Stimulated activated naive CD8-positive, alpha-beta T cell treated with anti-CD3 and anti-CD28 coated beads, Interleukin-15, Interleukin-2, amounts not matched to agents 100 U/mL and 50 U/mL, for 24 hours (primary cell): ENCODE data around the gene SEMA6A.

Source experiments
- ATAC-seq: fragments of 150-1000 bp; cut with Tn5 transposase; one replicate; pipeline ENCODE4 v1.10.0; 2021
- DNase-seq: peaks from one replicate; pipeline ENCODE4 v3.0.0; 2021

Gene SEMA6A

DNA sequence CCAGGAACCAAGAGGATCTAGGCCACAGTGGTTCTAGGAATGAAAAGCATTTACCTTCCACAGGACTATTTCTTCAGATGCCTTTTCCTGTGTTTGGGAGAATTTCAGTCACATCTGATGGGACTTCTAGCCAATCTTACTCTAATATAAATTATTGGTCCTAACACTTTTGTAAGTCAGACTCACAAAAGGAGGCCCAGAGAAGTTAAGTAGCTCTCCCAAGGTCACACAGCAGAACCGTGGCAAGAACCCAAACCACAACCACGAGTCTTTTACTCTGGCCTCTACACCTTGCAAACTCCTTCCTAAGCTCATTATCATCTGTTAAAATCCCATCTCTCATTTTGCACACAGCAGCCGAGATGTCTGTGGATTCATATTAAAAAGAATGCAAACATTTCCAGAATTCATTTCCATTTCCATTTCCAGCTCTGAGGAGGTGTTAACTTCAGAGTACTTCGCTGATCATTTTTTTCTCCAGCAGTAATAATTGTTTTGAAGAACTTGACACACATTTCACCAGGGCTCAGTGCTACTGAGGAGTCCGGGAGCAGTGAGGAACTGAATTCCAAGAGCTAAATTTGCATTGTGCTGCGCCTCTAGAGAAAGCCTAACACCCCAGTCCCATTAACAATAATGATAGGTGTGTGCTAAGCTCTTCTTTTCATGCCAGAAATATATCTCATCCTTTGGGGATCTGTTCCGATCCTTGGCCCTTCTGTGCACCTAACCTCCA is 168.1 kb downstream of the SEMA6A start:
- DNase-seq (no peak), ATAC-seq (no peak)

GRCh38 chr5:116404792-116405191 is 169.8 kb downstream of the SEMA6A start:
- ATAC-seq = no peak
- no peak for DNase-seq

GRCh38 chr5:116404016-116404415 is 170.6 kb downstream of the SEMA6A start:
- DNase-seq = no peak
- ATAC-seq = no peak

GRCh38 chr5:116402235-116402634 is 172.4 kb downstream of the SEMA6A start:
- ATAC-seq = no peak
- DNase-seq = no peak

GRCh38 chr5:116401576-116401975 is 173.0 kb downstream of the SEMA6A start:
- DNase-seq (no peak), ATAC-seq (no peak)

DNA sequence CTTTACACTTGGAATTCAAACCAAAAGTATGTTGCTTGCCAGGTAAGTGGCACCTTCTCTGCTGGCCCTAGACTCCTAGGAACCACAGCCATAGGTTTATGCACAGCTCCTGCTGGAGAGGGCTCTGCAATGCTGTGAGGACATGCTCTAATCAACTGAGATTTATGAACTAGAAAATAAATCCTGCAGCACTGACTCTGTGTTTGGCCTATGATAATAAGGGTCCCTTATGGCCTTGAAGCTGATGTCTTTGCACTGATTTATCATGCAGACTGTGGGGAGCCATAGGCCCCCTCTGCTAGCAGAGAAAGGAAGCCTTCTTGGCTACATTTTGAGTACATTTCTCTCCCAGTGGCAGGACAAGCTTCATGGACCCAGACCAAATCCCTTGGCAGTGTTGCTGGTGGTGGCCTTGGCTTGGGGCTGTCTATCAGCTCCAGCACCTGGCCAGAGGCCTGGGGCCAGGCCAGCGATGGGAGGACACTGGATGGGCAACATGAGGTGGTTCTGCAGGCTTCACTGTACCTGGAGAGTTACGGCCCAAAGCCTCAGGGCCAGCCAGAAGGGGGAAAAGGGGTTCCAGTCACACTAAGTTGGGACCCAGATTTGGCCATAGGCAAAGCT is 178.0 kb downstream of the SEMA6A start:
- DNase-seq (no peak), ATAC-seq (no peak)

DNA sequence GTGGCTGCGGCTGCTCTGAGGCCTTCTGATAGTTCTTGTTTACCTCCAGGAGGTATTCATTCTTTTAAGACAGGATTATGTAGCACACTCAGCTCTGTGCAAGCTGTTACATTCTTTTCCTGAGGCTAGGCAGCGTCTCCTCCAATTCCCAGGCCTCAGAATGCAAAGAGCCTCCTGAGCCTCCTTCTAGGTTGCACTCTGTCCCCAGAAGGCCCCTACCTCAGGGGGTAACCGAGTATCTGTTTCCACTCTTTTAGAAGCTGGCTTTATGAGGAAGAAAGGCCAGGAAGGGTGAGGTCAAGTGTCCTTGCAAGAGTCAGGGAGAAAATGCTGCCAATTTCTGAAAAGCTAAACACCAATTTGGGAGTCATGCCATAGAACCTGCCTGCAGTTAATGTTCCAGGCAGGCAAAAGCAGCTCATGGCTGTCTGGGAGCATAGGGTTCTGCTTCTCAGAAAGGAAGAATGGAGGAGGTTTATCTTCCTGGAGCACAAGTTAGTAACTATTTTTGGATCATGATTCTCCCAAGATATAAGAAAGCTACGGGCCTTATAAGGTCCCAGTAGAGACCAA is 178.9 kb downstream of the SEMA6A start:
- ATAC-seq = no peak
- no peak for DNase-seq

GRCh38 chr5:116395226-116395625 is 179.4 kb downstream of the SEMA6A start:
- DNase-seq (no peak), ATAC-seq (no peak)

- DNase-seq (no peak), ATAC-seq (no peak)
Observed at GRCh38 chr5:116394186-116394867, 180.3 kb downstream of the SEMA6A start.
